AG10803 (cell line): ENCODE data around the gene ATG3.

Experiments used
- DNase-seq: peaks from one replicate; pipeline ENCODE4 v3.0.0; 2010; ENCODE audit warnings: low read depth
- H3K4me3 ChIP-seq: 2 replicates; pipeline ENCODE4 v1.5.1; 2011; ENCODE audit warnings: mild to moderate bottlenecking, low read length, control low read depth
- CTCF ChIP-seq: conservative IDR thresholded peaks from 2 replicates; pipeline ENCODE4 v1.5.1; 2011; ENCODE audit warnings: mild to moderate bottlenecking, low read length, control low read depth, inconsistent platforms

The ATG3 gene

DNA sequence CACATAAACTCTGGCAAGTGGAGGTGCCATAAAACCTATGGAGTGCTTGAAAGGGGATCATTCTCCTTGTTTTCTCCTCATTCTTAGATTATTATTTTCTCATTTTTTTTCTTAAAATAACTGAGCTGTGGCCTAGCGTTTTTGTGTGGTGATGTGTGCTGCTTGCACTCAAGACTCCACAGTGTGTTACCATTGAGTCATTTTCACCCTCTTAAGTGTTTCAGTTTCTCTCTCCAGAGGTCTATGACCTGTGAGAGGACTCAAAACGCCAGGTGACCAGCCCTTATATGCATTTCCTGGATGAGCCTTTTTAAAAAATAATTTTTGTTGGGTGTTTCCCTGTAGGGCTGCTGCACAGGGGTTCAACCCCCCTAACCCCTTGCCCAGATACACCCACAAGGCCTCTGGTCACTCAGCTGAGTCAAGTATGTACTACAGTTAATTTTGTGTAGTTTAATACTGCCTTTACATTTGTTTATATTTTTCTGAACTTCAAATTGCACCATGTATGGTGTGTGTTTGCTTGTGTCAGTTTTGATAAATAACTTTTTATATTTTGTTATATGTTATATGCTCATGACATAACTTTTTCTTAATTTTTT lies 47.1 kb downstream of the ATG3 start:
- H3K4me3 ChIP-seq: no peak overlapping the region
- no peak for TF ChIP-seq CTCF

DNA sequence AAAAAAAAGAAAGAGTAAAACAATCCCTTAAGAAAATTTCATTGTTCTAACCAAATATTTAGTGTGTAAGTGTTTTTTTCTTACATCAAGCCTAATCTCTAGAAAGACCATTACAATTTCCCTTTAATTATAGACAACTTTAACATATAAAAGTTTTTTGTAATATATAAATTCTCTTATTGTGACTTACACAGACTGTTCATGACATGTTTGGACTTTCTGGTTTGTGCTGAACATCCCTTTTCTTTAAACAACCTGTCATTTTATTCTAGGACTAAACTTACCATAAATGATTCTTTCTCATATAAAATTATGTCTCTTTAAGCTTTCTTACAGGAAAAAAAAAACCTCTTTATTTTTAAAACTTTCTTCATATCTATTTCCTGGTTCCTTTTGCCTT lies 49.4 kb downstream of the ATG3 start:
- TF ChIP-seq CTCF: no peak
- DNase-seq: no peak
- no peak overlapping the region for H3K4me3 ChIP-seq

More for the DNA sequence above, 47.1 kb downstream of the ATG3 start:
- DNase-seq: peak; percentile 3

GRCh38 chr3:112508860-112509259 lies 52.9 kb downstream of the ATG3 start:
- no peak for DNase-seq
- no peak for TF ChIP-seq CTCF
- H3K4me3 ChIP-seq: no peak overlapping the region

DNA sequence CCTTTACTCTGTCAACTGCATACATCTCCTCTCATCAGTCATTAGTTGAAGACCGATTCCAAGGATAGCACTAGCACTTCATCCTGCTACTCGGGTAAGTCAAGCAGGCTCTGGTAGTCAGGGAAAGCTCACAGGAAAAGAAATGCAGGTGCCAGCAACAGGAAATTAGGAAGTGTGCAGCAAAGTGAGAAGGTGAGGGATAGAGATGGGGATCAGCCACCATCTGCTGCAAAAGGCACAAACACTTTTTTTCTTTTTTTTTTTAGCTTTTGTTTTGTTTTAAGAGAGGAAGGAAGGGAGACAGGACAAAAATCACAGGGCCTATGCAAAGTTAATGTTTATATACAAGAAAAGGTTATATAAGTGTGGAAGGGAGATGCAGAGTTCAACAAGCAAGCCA lies 53.5 kb downstream of the ATG3 start:
- H3K4me3 ChIP-seq: no peak overlapping the region
- DNase-seq: no peak
- TF ChIP-seq CTCF: no peak

DNA sequence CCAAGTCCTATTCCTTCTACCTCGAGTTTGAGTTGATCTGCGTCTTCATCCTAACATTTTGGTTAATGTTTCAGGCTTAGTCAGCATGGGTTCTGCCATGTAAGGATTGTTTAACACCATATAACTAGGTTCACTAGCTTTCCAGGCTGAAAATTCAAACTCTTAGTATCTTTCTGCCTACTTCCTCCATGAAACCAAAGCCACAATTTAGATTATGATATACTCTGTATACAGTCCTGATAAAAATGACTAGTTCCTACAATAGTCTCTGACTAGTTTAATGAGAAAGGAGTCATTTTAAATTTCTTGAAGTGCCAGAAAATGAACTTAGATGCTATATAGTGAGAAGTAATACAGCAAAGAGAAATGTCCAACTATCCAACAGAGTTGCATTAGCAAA lies 55.9 kb downstream of the ATG3 start:
- H3K4me3 ChIP-seq: no peak overlapping the region
- no peak for DNase-seq
- no peak for TF ChIP-seq CTCF

GRCh38 chr3:112504123-112504522 lies 57.6 kb downstream of the ATG3 start:
- DNase-seq: no peak
- no peak overlapping the region for H3K4me3 ChIP-seq
- TF ChIP-seq CTCF: no peak

GRCh38 chr3:112503304-112503972 lies 58.3 kb downstream of the ATG3 start:
- H3K4me3 ChIP-seq: no peak overlapping the region
- DNase-seq: no peak
- TF ChIP-seq CTCF: no peak
